OCI-LY7 (cell line): ENCODE results near the gene LPCAT3. TPM values are rescaled to one million over a fixed set of nuclear protein-coding genes. Genes with fewer than 3 reads are reported as not detected.

Experiments used
- BruUV-seq: library from RNA; stranded (reverse); fragments of 400-500 nt; replicated peaks from 2 replicates; lab custom pipeline; 2021; lab: Mats Ljungman, UMichigan
- CTCF ChIA-PET: fragments of 300-600 bp; sonication (Branson Sonifier 250); formaldehyde crosslinking; loops from one replicate; lab custom pipeline; 2022; ENCODE audit warnings: antibody characterized with exemption; ENCODE audit not compliant: unreplicated experiment; lab: Charles Lee
- POLR2A ChIA-PET: fragments of 300-600 bp; sonication (Branson Sonifier 250); formaldehyde crosslinking; loops from one replicate; lab custom pipeline; 2022; ENCODE audit warnings: antibody characterized with exemption; lab: Charles Lee
- DNase-seq: peaks from one replicate; pipeline ENCODE4 v3.0.0-alpha.2; 2015; ENCODE audit warnings: low spot score
- H2AFZ ChIP-seq: fragments of 200-600 bp; sonication (generic), shearing (Covaris generic); 2 replicates; pipeline ENCODE4 v1.6.1; 2014; ENCODE audit warnings: mild to moderate bottlenecking, antibody characterized with exemption, low read length, moderate library complexity
- H3K27ac ChIP-seq: fragments of 200-600 bp; sonication (generic); 2 replicates; pipeline ENCODE4 v1.5.1; 2014; ENCODE audit warnings: mixed run types, low read depth, mild to moderate bottlenecking, moderate library complexity, low read length, inconsistent platforms; ENCODE audit not compliant: poor library complexity, severe bottlenecking
- H3K36me3 ChIP-seq: fragments of 200-600 bp; sonication (generic); 2 replicates; pipeline ENCODE4 v1.6.1; 2014; ENCODE audit warnings: mild to moderate bottlenecking, antibody characterized with exemption, low read length, moderate library complexity, mixed read lengths; ENCODE audit not compliant: insufficient read depth
- H3K4me1 ChIP-seq: fragments of 200-600 bp; sonication (generic); 2 replicates; pipeline ENCODE4 v1.5.1; 2014; ENCODE audit warnings: mild to moderate bottlenecking, low read length; ENCODE audit not compliant: insufficient read depth, poor library complexity, severe bottlenecking
- H3K4me2 ChIP-seq: fragments of 200-600 bp; sonication (generic); 2 replicates; pipeline ENCODE4 v1.6.1; 2014; ENCODE audit warnings: mild to moderate bottlenecking, low read length
- H3K4me3 ChIP-seq: fragments of 200-600 bp; sonication (generic); 2 replicates; pipeline ENCODE4 v1.5.1; 2014; ENCODE audit warnings: mild to moderate bottlenecking, low read depth, low read length; ENCODE audit not compliant: poor library complexity, severe bottlenecking
- H3K79me2 ChIP-seq: fragments of 200-600 bp; sonication (generic); 2 replicates; pipeline ENCODE4 v1.6.1; 2016; ENCODE audit warnings: low read depth, mild to moderate bottlenecking, low read length, moderate library complexity, mixed read lengths; ENCODE audit not compliant: insufficient read depth
- H3K9me2 ChIP-seq: fragments of 200-600 bp; sonication (generic); 2 replicates; pipeline ENCODE4 v1.6.1; 2016; ENCODE audit warnings: mild to moderate bottlenecking, low read length, mixed read lengths; ENCODE audit not compliant: insufficient read depth
- H3K9me3 ChIP-seq: fragments of 200-600 bp; sonication (generic); 2 replicates; pipeline ENCODE4 v1.6.1; 2014; ENCODE audit warnings: mild to moderate bottlenecking, mixed run types, low read length, mixed read lengths
- H4K20me1 ChIP-seq: fragments of 200-600 bp; sonication (generic); 2 replicates; pipeline ENCODE4 v1.6.1; 2014; ENCODE audit warnings: mild to moderate bottlenecking, antibody characterized with exemption, low read length, moderate library complexity, mixed read lengths; ENCODE audit not compliant: insufficient read depth
- EZH2phosphoT487 ChIP-seq: fragments of 200-600 bp; sonication (generic); IDR thresholded peaks from 2 replicates; pipeline ENCODE4 v1.6.1; 2018; ENCODE audit warnings: low read depth, borderline replicate concordance, mild to moderate bottlenecking, mixed run types, antibody characterized with exemption, low read length, moderate library complexity, mixed read lengths
- intact Hi-C: fragments of 100-400 bp; cut with micrococcal nuclease; formaldehyde crosslinking; loops from one replicate; pipeline ENCODE4 v1.10.0; 2022; ENCODE audit not compliant: unreplicated experiment
- total RNA-seq, 2 experiments: library from RNA; depleted of rRNA in 1 of 2; stranded (reverse); fragments of >200 nt in 1 of 2; shearing (Covaris generic) in 1 of 2; gene quantifications; 2 replicates each; pipeline ENCODE4 v1.2.3, GENCODE V29; 2014 to 2022
- TF ChIP-seq, protein P1 (sequence below): fragments of 200-600 bp; sonication (generic); conservative IDR thresholded peaks from 2 replicates; pipeline ENCODE4 v1.5.1; 2014; ENCODE audit warnings: mild to moderate bottlenecking, antibody characterized with exemption, low read length, moderate library complexity, mixed read lengths

Gene LPCAT3
- total RNA-seq, 2 experiments from 2014 or later: 17.4 to 29.7 TPM

DNA sequence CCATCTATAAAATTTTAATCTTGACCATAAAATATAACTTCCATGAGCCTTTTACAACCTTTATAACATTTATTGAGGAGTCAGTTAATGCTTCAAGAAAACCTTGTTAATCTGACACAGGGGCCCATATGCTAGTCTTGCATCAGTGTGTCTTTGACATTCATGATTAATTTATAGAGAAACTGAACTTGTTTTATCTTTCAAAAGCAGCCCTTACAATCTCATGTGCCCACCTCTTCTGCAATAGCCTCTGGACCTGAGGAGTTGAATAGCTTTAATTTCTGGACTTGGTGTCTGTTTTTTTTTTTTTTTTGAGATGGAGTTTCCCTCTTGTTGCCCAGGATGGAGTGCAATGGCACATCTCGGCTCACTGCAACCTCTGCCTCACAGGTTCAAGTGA is 8.6 kb upstream of the LPCAT3 start:
- intact Hi-C loops: no loop called here
- Histone ChIP-seq H3K79me2 (no peaks in the 10 kb centered on the region), H3K36me3 (no peaks in the 10 kb centered on the region), H3K4me2 (no peak overlapping the region), H3K4me3 (no peak overlapping the region), H3K9me3 (no peaks in the 10 kb centered on the region), H3K4me1 (no peaks in the 10 kb centered on the region), H4K20me1 (no peaks in the 10 kb centered on the region), H2AFZ (no peak overlapping the region), H3K9me2 (no peaks in the 10 kb centered on the region), H3K27ac (no peak overlapping the region)
- TF ChIP-seq, protein P1, sequence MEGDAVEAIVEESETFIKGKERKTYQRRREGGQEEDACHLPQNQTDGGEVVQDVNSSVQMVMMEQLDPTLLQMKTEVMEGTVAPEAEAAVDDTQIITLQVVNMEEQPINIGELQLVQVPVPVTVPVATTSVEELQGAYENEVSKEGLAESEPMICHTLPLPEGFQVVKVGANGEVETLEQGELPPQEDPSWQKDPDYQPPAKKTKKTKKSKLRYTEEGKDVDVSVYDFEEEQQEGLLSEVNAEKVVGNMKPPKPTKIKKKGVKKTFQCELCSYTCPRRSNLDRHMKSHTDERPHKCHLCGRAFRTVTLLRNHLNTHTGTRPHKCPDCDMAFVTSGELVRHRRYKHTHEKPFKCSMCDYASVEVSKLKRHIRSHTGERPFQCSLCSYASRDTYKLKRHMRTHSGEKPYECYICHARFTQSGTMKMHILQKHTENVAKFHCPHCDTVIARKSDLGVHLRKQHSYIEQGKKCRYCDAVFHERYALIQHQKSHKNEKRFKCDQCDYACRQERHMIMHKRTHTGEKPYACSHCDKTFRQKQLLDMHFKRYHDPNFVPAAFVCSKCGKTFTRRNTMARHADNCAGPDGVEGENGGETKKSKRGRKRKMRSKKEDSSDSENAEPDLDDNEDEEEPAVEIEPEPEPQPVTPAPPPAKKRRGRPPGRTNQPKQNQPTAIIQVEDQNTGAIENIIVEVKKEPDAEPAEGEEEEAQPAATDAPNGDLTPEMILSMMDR: no peak
- no peak for TF ChIP-seq EZH2phosphoT487
- no peak for DNase-seq
- BruUV-seq: no TSS peak
- CTCF ChIA-PET: no interaction called here
- POLR2A ChIA-PET: interaction anchor here (0.6 to 0.9 kb wide), 3 partner anchors 9 to 35 kb away, joined by 3 to 4 read pairs (median 4); partner anchors contain the start of gene LPCAT3

DNA sequence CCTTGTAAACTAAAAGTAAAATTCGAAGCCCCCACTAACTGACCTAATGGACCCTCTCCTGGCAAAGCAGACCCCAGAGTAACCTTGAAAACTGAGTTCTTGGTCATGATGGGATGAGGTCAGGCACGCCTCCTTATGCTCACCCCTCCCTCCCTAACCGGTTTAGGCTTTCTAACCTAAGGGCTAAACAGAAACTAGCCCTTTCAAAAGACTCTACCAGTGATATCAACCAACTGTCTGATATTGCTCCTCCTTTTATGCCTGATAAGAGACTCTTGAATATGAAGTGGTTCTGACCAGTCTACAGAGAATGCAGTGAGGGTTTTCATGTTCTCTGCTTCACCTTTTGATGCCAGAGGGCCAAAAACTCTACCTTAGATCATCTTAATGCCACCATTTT is 4.8 kb upstream of the LPCAT3 start:
- no peak overlapping the region for H3K27ac ChIP-seq
- no peaks in the 10 kb centered on the region for H3K79me2 ChIP-seq
- CTCF ChIA-PET: no interaction called here
- no TSS peak for BruUV-seq
- DNase-seq: no peak
- no peaks in the 10 kb centered on the region for H3K9me2 ChIP-seq
- TF ChIP-seq, protein P1: no peak
- no peak for TF ChIP-seq EZH2phosphoT487
- peaks cover 4% of the 10 kb centered on the region for H3K4me1 ChIP-seq
- H4K20me1 ChIP-seq: no peaks in the 10 kb centered on the region
- no peak overlapping the region for H2AFZ ChIP-seq
- H3K4me2 ChIP-seq: no peak overlapping the region
- no peaks in the 10 kb centered on the region for H3K9me3 ChIP-seq
- no peaks in the 10 kb centered on the region for H3K36me3 ChIP-seq
- H3K4me3 ChIP-seq: no peak overlapping the region
- intact Hi-C loops: no loop called here
- POLR2A ChIA-PET: interaction anchor here (0.7 to 2.2 kb wide), 3 partner anchors 11 to 80 kb away, joined by 3 to 7 read pairs (median 3); partner anchors contain the start of gene RNU7-1

DNA sequence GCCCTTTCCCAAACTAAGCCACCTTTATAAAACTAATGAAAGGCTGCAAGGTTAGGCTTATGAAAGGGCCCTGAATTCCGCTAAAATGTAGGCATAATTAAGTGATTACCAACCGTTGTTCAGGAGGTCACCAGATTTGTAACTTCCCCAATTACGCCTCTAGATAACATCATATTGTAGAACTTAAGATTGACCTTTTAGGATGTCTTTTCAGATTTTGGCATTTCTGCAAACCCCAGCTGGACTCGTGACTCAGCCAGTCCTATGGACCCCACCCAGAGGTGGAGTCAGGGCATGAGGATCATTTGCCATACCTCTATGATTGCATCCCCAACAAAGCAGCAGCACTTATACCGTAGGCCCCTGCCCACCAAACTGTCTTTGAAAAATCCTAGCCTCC is 3.7 kb upstream of the LPCAT3 start:
- no peak for TF ChIP-seq EZH2phosphoT487
- TF ChIP-seq, protein P1: no peak
- intact Hi-C loops: no loop called here
- ChIA-PET CTCF (no interaction called here), POLR2A (interaction anchor here (0.8 to 2.2 kb wide), 2 partner anchors 9 to 86 kb away, joined by 3 to 7 read pairs; no protein-coding TSS in a partner anchor)
- no peak overlapping the region for H3K27ac ChIP-seq
- BruUV-seq: no TSS peak
- peaks cover 9% of the 10 kb centered on the region; the same call in 1 of the 2 replicates for H3K79me2 ChIP-seq
- H3K36me3 ChIP-seq: no peaks in the 10 kb centered on the region
- H3K4me3 ChIP-seq: no peak overlapping the region
- DNase-seq: no peak
- no peaks in the 10 kb centered on the region for H4K20me1 ChIP-seq
- H2AFZ ChIP-seq: no peak overlapping the region
- H3K4me1 ChIP-seq: peaks cover 11% of the 10 kb centered on the region
- H3K9me2 ChIP-seq: no peaks in the 10 kb centered on the region
- H3K4me2 ChIP-seq: no peak overlapping the region
- H3K9me3 ChIP-seq: no peaks in the 10 kb centered on the region
